Measurements from ENCODE around the gene ARHGAP40. TPM values are rescaled to one million over a fixed set of nuclear protein-coding genes. Genes with fewer than 3 reads are reported as not detected.

Gene ARHGAP40
- total RNA-seq, 1 experiment from 2014 or later, result 0.18 TPM

DNA sequence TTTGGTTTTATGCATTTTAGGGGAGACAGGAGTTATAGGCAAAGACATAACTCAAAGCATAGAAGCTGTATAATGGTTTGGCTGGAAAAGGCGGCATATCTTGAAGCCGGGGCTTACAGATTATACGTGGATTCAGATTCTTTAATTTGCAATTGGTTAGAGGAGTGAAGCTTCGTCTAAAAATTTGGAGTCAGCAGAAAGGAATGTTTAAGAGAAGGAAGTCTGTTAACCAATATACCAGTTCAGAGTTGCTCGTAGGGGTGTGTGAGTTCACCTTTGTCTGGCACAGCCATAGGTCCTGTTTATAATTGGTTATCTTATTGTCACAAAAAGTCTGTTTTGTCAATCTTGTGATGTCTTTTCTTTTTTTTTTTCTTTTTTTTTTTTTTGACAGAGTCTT is 8.9 kb downstream of the ARHGAP40 start:
- ATAC-seq (no peak), DNase-seq (ENCODE audit: low read depth, low spot score) (no peak)

GRCh38 chr20:38612751-38613515 is 11.3 kb downstream of the ARHGAP40 start:
- Histone ChIP-seq H3K27ac (ENCODE audit: low read length) (no peak overlapping the region), H3K36me3 (ENCODE audit: control insufficient read depth, insufficient read depth, low read length) (no peaks in the 10 kb centered on the region), H3K4me1 (ENCODE audit: control insufficient read depth, insufficient read depth, low read length) (no peaks in the 10 kb centered on the region; the same call in 1 of the 2 replicates), H3K27me3 (ENCODE audit: control insufficient read depth, insufficient read depth, low read length) (no peaks in the 10 kb centered on the region; the same call in 1 of the 2 replicates), H3K9me3 (ENCODE audit: control insufficient read depth, insufficient read depth, low read depth, low read length) (no peaks in the 10 kb centered on the region), H3K4me3 (ENCODE audit: low read depth in 2 of 2, low read length in 2 of 2) (no peak overlapping the region)
- intact Hi-C loops (cut with micrococcal nuclease; ENCODE audit: unreplicated experiment), result no loop called here
- BruUV-seq (replicated peaks), result no TSS peak
- no peak for DNase-seq (ENCODE audit: low read depth, low spot score)
- in situ Hi-C loops (cut with HindIII; ENCODE audit: low pct_unique_long_range_greater_than_20kb, low sequenced_read_pairs), result no loop called here
- no peak for ATAC-seq
- ChIA-PET POLR2A (no interaction called here), CTCF (no interaction called here)
- TF ChIP-seq REST (IDR thresholded peaks at IDR 0.05; ENCODE audit: insufficient read depth in 1 of 2, low read depth in 2 of 2, low read length in 1 of 2) (no peak), TCF7L2 (IDR thresholded peaks at IDR 0.05; ENCODE audit: low read depth, low read length) (no peak), SIN3A (IDR thresholded peaks at IDR 0.05; ENCODE audit: borderline replicate concordance, insufficient read depth, low read depth, low read length) (no peak), POLR2AphosphoS5 (IDR thresholded peaks at IDR 0.05; ENCODE audit: low read depth, low read length) (no peak), CTCF (IDR thresholded peaks at IDR 0.05) (no peak)

More for the DNA sequence above, 8.9 kb downstream of the ARHGAP40 start:
- CTCF ChIA-PET, result no interaction called here
- intact Hi-C loops (cut with micrococcal nuclease; ENCODE audit: unreplicated experiment), result no loop called here
- Histone ChIP-seq H3K4me1 (ENCODE audit: control insufficient read depth, insufficient read depth, low read length) (no peaks in the 10 kb centered on the region), H3K4me3 (ENCODE audit: low read depth in 2 of 2, low read length in 2 of 2) (no peak overlapping the region), H3K27ac (ENCODE audit: low read length) (no peak overlapping the region), H3K9me3 (ENCODE audit: control insufficient read depth, insufficient read depth, low read depth, low read length) (no peaks in the 10 kb centered on the region), H3K27me3 (ENCODE audit: control insufficient read depth, insufficient read depth, low read length) (no peaks in the 10 kb centered on the region; the same call in 1 of the 2 replicates), H3K36me3 (ENCODE audit: control insufficient read depth, insufficient read depth, low read length) (no peaks in the 10 kb centered on the region)
- no peak for TF ChIP-seq SIN3A (IDR thresholded peaks at IDR 0.05; ENCODE audit: borderline replicate concordance, insufficient read depth, low read depth, low read length)
- no peak for TF ChIP-seq CTCF (IDR thresholded peaks at IDR 0.05)
- no peak for TF ChIP-seq POLR2AphosphoS5 (IDR thresholded peaks at IDR 0.05; ENCODE audit: low read depth, low read length)
- TF ChIP-seq TCF7L2 (IDR thresholded peaks at IDR 0.05; ENCODE audit: low read depth, low read length), result no peak
- TF ChIP-seq REST (IDR thresholded peaks at IDR 0.05; ENCODE audit: insufficient read depth in 1 of 2, low read depth in 2 of 2, low read length in 1 of 2), result no peak
- POLR2A ChIA-PET, result no interaction called here
- in situ Hi-C loops (cut with HindIII; ENCODE audit: low pct_unique_long_range_greater_than_20kb, low sequenced_read_pairs), result no loop called here
- no TSS peak for BruUV-seq (replicated peaks)
